Pons (tissue), 1 donor: ENCODE data around the gene CPB1.
"Not testable (repeated sequence)": the region's sequence is repeated elsewhere in the genome, so short reads cannot be mapped to it uniquely, and the experiment has no call there.

Experiments used
- DNase-seq: peaks from one replicate; pipeline ENCODE4 v3.0.0-alpha.2; 2016; ENCODE audit warnings: low spot score

Gene CPB1

DNA sequence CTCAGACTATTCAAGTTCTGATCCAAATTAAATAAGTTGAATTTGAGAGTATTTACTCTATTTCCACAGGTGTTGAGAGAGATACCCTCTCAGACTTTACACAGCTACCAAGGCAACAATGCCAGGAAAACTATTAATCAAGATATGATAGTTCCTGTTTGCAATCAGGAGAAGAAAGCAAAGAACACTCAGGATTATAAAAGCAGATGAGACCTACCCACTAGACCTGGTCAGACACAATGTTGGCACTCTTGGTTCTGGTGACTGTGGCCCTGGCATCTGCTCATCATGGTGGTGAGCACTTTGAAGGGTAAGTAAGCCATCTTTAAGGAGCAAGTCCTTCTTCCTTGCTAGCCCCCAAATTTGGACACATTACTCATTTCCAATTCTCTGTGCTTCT is at the start of gene CPB1:
TSS of gene CPB1 (plus strand) at position 227 of the 400 bp plus-strand sequence. CDS start at position 240, 13 bp downstream.
- no peak for DNase-seq

DNA sequence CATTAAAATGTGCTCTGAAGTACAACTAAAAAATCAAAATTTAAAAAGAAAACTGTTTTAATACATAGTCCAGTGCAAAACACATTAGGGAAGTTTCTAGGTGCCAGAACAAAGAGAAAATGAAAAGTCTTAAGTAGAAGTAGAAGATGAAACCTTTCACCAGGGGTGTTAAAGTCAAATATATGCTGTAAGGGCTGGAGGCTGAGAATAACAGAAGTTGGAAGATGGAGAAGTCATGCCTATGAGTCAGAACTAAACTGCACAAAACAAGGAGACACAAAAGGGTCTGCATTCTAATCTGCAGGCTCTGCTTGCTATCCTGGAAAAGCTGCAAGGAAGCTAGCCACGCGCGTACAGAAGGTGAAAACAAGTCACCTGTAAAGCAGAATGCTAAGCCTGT is 48.7 kb upstream of the CPB1 start:
- no peak for DNase-seq

DNA sequence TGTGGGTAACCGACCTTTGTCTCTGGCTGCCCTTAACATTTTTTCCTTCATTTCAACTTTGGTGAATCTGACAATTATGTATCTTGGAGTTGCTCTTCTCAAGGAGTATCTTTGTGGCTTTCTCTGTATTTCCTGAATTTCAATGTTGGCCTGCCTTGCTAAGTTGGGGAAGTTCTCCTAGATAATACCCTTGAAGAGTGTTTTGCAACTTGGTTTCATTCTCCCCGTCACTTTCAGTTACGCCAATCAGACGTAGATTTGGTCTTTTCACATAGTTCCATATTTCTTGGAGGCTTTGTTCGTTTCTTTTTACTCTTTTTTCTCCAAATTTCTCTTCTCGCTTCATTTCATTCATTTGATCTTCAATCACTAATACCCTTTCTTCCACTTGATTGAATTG is 42.6 kb upstream of the CPB1 start:
- DNase-seq = not testable (repeated sequence)

DNA sequence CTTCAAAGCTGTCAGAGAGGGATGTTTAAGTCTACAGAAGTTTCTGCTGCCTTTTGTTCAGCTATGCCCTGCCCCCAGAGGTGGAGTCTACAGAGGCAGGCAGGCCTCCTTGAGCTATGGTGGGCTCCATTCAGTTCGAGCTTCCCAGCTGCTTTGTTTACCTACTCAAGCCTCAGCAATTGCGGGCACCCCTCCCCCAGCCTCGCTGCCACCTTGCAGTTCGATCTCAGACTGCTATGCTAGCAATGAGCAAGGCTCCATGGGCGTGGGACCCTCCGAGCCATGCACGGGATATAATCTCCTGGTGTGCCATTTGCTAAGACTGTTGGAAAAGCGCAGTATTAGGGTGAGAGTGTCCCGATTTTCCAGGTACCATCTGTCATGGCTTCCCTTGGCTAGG is 41.5 kb upstream of the CPB1 start:
- DNase-seq = not testable (repeated sequence)

DNA sequence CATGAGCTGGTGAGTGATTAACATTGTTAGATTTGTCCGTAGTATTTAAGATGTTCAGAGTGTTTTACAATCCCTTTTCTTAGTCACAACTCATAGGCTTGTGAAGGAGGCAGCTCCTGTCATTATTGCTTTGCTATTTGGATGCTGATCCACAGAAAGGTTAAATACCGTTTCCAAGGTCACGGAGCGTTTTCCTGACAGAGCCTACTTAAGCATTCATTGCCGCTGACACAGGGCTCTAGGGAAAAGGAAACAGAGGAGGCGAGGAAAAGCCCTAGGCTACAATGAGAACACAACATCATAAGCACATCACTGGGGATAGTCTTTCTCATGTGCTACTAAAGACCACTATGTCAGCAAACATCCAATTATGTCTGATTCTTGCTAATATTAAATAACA is 38.5 kb upstream of the CPB1 start:
- DNase-seq = peak; percentile 42

DNA sequence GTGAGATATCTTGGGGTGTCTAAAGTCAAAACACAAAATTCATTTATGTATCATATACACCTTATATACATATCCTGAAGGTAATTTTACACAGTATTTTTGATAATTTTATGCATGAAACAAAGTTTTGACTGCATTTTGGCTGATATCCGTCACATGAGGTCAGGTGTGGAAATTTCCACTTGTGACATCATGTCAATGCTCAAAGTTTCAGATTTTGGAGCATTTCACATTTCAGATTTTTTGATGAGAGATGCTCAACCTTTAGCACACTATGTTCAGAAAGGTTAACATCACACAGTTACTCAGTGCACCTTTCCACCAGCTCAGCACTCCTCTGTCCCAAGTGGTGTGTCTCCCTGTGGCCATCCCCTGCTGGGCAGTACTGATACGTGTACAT is 37.7 kb upstream of the CPB1 start:
- DNase-seq = no peak

DNA sequence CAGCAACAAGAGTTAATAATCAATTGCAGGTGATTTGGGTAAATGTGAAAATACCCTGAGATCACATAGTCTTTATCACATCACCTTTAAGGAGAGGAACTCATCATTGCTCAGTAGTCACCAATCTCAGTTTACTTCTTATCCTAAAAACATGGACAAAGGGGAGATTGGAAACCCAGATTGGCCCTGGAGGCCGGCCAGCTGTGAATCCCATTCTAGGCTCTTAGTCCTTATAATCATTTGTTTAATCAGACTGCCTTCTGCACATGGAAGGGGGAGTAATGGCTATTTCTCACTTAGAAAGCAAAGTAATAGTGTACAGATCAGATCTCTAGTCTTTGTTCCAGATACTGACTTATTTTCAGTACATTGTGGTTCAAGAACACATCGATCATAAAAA is 37.2 kb upstream of the CPB1 start:
- no peak for DNase-seq

DNA sequence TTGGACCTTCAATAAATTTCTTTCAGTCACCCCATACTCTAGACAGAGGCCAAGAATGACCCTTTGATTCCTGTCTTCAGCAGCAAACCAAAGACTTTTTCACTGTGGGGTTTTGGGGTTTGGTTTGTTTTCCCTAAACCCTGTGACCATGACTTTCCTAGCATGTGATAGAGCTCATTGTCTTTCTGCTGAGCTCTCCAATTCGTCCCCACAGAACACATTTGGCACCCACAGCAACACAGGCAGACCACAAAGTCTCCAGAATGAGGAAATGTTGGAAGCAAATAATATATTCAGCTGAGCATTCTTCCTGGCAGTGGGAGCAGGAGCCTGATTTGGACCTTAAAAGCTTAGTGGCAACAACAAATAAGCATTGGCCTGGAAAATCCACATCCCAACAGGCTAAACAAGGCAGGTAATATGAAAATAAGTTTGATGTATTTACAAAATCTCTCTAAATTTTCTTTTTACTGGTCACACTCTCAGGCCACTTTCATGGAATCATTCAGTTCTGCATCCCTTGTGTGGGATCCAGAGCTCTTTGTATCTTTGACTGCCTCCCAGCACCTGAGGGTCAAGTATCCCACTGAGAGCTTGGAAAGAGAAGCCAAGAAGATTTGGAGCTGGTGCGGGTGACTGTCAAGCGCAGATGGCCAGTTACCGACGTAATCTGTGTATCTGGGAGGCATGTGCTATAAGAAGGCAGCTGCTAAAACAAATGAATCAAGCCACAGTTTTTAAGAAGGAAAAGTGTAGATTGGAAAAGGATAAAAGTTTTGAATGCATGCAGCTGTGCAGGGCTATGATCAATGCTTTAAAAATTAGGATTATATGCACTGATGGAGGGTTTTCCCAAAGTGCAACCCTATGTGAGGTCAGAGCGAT is 36.5 kb upstream of the CPB1 start:
- peak; percentile 94 for DNase-seq

DNA sequence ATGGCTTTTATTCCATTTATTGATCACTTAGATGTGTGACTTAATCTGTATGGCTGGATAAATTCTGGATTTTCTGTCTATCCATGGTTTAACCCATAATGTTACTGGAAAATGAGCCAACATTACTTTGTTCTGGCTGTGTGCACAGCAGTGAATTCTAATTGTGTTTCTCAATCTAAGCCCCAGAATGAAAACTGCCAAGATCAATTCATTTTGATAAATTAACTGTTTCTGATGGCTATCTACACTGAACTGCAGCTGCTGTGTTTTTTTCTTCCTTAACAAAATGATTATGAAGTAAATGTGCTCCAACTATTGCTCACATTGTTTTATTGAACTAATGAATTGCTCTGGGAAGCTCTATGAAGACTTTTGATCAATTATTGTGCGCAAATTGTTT is 35.7 kb upstream of the CPB1 start:
- DNase-seq = no peak

DNA sequence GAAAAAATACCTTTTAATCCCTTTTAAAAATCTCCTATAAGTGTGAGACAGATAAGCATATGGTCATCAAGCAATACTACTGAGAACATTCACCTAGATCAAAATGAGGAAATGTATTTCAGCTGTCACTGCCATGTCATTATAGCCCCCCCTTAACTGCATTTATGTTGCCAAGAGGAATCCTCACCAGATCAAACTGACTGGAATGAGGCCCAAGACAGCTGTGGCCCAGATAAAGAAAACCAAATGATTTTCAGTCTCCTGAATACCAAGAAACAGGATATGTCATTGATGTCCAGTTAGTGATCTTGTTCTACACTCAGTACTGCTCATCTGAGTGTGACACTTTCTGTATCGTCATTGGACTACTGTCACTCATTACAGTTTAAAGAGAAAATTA is 35.1 kb upstream of the CPB1 start:
- no peak for DNase-seq

DNA sequence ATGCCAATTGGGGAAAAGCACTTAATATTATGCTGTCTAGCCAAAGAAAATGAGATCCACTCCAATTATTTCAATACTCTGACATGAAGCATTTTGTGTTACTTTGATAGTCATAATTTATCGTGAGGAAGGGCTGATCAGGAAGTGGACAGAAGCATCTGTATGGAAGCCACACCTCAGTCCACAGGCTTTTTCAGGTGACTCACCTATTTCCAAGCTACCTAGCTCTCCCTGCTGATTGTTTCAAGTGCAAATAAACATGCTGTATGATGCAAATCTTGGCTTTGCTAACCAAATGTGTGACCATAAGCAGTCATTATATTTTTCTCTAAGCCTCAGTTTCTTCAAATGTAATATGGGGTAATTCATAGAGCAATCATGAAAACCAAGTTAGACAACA is 30.8 kb upstream of the CPB1 start:
- no peak for DNase-seq

DNA sequence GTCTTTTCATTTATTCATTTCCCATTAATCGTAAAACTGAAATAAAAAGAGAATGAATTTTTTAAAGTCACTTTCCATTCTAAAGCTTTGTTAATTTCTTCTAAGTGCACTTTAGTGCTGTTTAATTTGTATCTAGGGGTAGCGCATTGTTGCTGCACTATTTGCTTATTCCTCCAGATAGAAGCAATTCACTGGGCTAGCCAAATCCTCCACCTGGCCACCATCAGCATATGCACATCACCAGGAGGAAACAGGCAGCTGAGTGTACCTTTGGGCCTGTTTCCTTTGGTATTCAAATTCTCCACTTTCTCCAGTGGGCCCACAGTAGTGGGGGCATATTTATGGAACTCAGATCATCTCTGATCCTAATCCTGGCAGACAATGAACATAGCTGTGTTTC is 29.8 kb upstream of the CPB1 start:
- no peak for DNase-seq

DNA sequence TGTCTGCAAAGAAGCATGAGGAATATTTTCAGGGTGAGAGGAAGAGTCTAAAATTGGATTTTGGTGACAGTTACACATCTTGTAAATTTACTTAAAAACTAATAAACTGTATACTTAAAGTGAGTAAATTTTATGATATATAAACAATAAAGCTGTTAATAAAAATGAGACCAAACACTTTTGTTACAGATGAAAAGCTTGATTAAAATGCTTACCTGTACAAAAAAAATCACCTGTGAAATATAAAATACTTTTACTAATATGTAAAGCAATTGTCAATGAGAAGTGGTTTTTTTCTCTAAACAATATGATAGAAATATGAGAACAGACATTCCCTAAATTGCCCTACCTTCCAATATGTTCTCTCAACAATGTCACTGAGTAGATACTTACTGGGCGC is 27.2 kb upstream of the CPB1 start:
- no peak for DNase-seq

DNA sequence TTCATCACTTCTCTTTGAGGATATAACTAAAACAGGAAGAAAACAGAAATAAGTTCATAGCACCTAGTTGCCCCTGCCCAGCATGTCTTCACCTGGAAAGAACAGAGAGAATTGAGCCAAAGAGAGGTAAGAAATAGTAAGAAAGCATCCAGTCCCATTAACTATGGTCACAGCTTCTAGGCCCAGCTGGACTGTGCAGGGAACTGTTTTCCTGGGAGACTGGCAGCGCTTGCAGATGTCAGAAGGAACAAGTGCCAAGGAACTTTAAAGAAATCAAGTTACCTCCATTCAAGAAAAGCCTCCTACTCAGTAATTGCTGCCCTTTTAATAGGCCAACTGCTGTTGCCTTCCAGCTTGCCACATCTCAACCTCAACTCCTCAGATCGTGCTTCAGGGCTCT is 17.8 kb upstream of the CPB1 start:
- no peak for DNase-seq

DNA sequence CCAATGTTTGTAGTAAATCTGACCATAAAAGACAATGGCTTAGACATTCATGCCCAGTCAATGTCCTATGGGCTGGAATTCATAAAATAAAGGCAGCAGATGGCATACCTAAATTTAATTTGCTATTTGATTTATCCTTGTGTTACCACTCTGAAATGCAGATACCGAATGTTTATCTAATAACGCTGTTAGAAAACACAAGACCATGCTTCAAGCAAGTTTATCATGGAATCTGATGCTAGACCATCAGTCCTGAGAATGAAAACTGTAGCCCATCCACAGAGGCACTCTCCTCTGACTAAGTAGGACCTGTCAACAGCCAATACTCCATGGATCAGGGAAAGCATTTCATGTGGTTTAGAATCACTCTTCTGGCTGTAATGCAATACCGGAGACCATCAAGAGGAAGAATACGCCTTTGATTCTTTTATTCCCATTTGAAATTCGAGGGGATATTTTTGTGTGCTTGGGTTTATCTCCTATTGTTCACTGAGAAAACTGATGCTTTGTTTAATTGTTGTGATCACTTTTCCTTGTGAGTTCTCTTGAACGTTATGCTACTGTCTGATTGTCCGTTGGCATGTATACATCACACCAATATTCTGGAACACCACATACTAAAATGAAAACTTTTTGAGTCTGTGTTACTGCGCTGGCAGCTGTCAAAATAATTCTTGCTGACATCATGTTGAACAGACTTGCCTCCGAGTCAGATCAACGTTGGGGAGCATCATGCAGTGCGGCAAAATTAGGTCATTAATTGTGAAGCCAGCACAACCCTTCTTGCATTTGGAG is 12.1 kb upstream of the CPB1 start:
- peak; percentile 49 for DNase-seq

DNA sequence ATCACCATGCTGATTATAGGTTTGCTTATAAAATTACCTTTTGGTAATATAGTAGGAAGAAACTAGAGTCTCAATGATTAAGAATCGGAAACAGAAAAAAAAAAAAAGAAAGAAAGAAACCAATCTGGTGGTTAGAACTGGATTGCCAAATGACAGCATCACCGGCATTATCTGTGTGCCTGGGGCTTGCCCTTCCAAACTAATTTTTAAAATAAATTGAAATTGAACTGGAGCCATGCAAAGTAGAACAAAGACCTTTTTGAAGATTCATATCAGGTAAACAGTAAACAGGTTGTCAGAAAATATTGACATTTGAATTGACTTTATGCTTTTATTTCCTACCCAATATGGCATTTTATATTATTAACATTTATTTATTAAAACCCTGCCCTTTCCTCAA is 11.2 kb upstream of the CPB1 start:
- no peak for DNase-seq

DNA sequence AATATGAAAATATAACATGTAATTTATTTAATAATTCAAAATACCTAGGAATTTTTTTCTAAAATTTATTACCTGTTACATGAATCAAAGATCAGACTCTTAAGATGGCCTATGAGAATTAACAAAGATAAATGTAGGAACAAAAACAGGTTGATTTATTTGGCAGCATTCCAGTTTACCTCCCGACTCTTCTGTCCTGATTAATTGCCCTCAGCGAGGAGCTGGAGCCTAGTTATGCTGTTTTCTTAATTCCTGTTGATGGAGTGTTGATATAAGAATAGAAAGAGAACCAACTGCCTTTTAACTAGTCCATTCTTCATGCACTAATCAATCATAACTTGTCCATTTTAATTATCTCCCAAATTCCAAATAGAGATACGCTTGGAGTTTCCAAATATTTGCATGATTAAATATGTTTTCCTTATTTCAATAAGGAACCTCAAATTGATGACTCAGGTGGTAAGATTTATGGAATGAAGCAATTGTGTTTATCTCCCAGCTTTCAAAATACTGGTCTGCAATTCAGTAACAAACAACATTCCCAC is 10.6 kb upstream of the CPB1 start:
- no peak for DNase-seq

DNA sequence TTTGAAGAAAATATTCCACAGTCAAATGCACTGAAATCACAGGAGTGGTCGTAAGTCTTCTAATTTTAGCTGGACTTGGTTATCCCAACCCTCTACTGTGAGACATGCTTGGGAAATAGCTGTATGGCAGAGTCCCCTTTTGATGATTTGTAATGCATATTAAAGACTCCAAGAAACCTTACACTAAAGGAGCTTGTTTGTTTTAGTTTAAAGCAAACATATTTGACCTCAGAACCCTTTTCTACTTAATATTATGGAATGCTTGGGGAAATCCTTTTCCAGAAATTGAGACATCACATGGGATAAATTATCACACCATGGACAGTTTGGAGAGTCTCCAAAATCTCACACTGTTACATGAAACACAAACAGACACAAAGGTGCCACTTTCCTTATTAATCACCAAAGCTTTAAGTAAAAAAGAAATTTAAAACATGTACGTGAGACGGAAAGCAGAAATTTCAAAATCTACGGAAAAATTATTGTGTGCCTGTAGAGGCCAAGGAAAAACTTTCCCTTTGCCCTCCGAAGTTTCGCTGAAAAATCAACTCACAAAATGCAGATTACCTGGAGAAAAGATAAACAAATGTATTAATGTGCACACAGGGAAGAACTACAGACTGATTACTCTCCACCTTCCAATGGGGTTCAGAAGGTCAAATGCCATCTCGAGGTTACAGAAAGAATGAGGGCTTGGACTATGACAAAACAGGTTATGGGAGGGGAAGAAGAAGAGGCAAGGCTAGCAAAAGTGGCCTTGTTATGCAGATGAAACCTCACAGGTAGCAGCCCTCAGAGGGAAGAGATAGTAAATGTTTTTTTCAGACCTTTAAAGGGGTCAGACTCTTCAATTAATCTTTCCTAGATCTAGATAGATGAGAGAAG is 7.0 kb upstream of the CPB1 start:
- DNase-seq = no peak

DNA sequence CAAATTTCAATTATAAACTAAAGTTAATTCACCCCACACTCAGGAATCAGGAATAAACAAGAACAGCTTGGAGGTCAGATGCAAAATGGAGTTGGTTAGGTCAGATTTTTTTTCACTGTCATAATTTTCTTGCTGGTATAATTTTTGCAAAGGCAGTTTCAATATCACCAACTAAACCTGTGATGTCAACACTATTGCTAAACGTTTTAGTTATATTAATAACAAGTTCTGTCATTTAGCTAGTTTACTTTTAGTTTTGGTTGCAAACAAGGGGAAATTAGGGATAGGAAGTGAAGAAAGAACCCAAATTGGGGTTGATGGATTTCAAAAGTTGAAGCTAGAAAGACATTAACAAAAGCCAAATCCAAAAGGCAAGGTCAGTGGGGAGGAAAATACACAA is 4.6 kb upstream of the CPB1 start:
- DNase-seq = no peak

DNA sequence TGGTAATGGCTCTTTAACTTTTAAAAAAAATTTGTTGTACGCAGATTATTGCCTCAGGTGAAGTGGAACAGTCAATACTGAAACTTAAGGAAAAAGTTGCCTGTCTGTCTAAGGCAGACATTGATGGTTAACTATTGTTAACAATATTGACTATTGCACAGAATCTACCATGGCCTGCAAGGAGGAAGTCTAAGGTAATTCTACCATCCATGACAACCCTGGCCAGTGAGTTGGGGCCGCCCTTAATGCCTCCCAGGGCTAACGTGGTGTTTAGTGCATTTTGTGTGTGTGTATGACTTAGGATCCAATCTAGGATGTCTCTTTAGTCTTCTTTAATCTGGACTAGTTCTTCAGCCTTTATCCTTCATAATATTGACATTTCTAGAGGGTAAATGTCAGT is 2.1 kb upstream of the CPB1 start:
- no peak for DNase-seq

DNA sequence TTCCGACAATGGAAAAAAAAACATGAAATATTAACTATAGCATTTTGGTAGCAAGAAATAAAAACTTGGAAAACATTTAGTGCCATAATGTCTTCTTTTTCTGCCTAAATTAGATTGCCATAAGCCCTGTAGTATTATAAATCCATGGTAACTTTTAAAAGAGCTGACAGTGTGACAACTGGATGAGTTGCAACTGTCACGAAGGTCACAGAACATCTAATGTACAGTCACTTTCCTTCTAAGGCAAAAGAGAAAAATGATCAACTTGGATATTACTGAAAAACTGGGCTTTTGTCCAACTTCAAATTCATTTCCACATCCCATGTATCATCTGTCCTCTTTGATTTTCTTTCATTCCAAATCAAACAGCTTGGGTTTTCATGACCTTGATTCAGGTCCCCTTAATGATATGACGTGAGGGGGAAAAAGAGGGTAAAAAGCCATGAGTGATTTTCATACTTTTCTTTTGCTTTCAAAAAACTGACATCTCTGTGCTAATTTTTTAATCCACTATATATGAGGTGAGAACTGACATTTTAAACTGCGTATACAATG is 602 bp downstream of the CPB1 start:
- no peak for DNase-seq

DNA sequence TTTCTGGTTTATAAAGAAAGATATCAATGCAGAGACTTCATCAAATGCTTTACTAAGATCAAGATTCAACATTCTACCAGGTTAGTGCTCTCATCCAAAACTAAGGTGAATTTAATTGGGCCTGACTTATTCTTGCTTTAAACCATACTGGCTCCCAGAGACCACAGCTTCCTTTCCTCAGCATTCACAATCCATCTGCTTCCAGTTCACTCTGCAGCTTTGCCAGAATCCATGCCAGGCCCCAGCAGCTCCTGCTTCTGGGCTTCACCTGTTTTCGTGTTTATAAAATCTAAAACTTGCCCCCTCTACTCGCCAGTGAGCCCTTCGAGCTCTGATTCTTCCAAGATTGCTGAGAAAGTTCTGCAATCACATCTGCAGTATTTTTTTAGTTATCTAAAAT is 2.3 kb downstream of the CPB1 start:
- no peak for DNase-seq
